ENCODE measurements around the gene MRPL18. TPM values are rescaled to one million over a fixed set of nuclear protein-coding genes. Genes with fewer than 3 reads are reported as not detected.

The MRPL18 gene
- total RNA-seq, 1 experiment from 2014 or later, result 71.1 TPM

GRCh38 chr6:159760602-159761057 is 29.6 kb upstream of the MRPL18 start:
- BruUV-seq (replicated peaks), result no TSS peak
- CTCF ChIA-PET, result no interaction called here
- H3K27ac Mint-ChIP-seq (ENCODE audit: unreplicated experiment), result peak overlapping the region; percentile 98
- no peaks in the 10 kb centered on the region for H3K9me3 Mint-ChIP-seq (ENCODE audit: unreplicated experiment)
- no peaks in the 10 kb centered on the region for H3K27me3 Mint-ChIP-seq (ENCODE audit: insufficient read depth, unreplicated experiment)
- TF ChIP-seq CTCF (IDR thresholded peaks at IDR 0.05; ENCODE audit: insufficient read depth in 1 of 2, low read depth in 1 of 2, low read length in 1 of 2, severe bottlenecking in 1 of 2, unreplicated experiment in 1 of 2), result no peak
- Histone ChIP-seq H3K9me3 (no peaks in the 10 kb centered on the region), H3K27me3 (replicated peaks; ENCODE audit: control insufficient read depth, insufficient read depth, low read length) (no peaks in the 10 kb centered on the region), H3K4me3 (ENCODE audit: low read depth, low read length) (peak overlapping the region; percentile 84), H3K36me3 (ENCODE audit: control insufficient read depth, insufficient read depth, low read length) (peaks cover 4% of the 10 kb centered on the region; the same call in 1 of the 2 replicates), H3K4me1 (peaks cover 16% of the 10 kb centered on the region)
- intact Hi-C loops (cut with micrococcal nuclease; ENCODE audit: unreplicated experiment), result no loop called here
- peak in 1 of 2 experiments; percentile 28 for DNase-seq
- peak overlapping the region; percentile 82 for H3K4me3 Mint-ChIP-seq (ENCODE audit: unreplicated experiment)
- peaks cover 37% of the 10 kb centered on the region for H3K4me1 Mint-ChIP-seq (ENCODE audit: low read depth, unreplicated experiment)
- H3K36me3 Mint-ChIP-seq (ENCODE audit: insufficient read depth, unreplicated experiment), result peaks cover 92% of the 10 kb centered on the region
- POLR2A ChIA-PET, result interaction anchor here (0.6 to 1.8 kb wide), 4 partner anchors 29 to 67 kb away, joined by 3 to 5 read pairs (median 4); partner anchors contain the start of gene SOD2

- Histone ChIP-seq H3K9me3 (no peaks in the 10 kb centered on the region), H3K4me1 (peaks cover 16% of the 10 kb centered on the region), H3K4me3 (ENCODE audit: low read depth, low read length) (peak overlapping the region; percentile 84), H3K36me3 (ENCODE audit: control insufficient read depth, insufficient read depth, low read length) (peaks cover 4% of the 10 kb centered on the region; the same call in 1 of the 2 replicates), H3K27me3 (replicated peaks; ENCODE audit: control insufficient read depth, insufficient read depth, low read length) (no peaks in the 10 kb centered on the region)
- ChIA-PET POLR2A (interaction anchor here (0.6 to 1.8 kb wide), 10 partner anchors 10 to 79 kb away, joined by 3 to 35 read pairs (median 4); partner anchors contain the start of genes MRPL18, SOD2, TCP1 and WTAP), CTCF (interaction anchor here (1.1 kb wide), 1 partner anchor 28 kb away, joined by 4 read pairs; the partner anchor contains the start of gene TCP1)
- intact Hi-C loops (cut with micrococcal nuclease; ENCODE audit: unreplicated experiment), result no loop called here
- H3K9me3 Mint-ChIP-seq (ENCODE audit: unreplicated experiment), result no peaks in the 10 kb centered on the region
- peaks cover 37% of the 10 kb centered on the region for H3K4me1 Mint-ChIP-seq (ENCODE audit: low read depth, unreplicated experiment)
- no peak for DNase-seq
- peak overlapping the region; percentile 82 for H3K4me3 Mint-ChIP-seq (ENCODE audit: unreplicated experiment)
- peaks cover 92% of the 10 kb centered on the region for H3K36me3 Mint-ChIP-seq (ENCODE audit: insufficient read depth, unreplicated experiment)
- TF ChIP-seq CTCF (IDR thresholded peaks at IDR 0.05; ENCODE audit: insufficient read depth in 1 of 2, low read depth in 1 of 2, low read length in 1 of 2, severe bottlenecking in 1 of 2, unreplicated experiment in 1 of 2), result no peak
- no peaks in the 10 kb centered on the region for H3K27me3 Mint-ChIP-seq (ENCODE audit: insufficient read depth, unreplicated experiment)
- H3K27ac Mint-ChIP-seq (ENCODE audit: unreplicated experiment), result peak overlapping the region; percentile 98
- BruUV-seq (replicated peaks), result TSS peak; percentile 73
Measured at GRCh38 chr6:159761129-159761872, 29.0 kb upstream of the MRPL18 start.

GRCh38 chr6:159761873-159762680 is 28.2 kb upstream of the MRPL18 start, which contains the start of gene ACAT2:
Gene ACAT2, plus strand, starts transcription at chr6:159762045. Its CDS starts 43 bp downstream, at chr6:159762088.
- peak; percentile 96 to 98 for DNase-seq
- H3K9me3 ChIP-seq, result no peaks in the 10 kb centered on the region
- Mint-ChIP-seq H3K4me1 (ENCODE audit: low read depth, unreplicated experiment) (peaks cover 37% of the 10 kb centered on the region), H3K27ac (ENCODE audit: unreplicated experiment) (peak within 1 kb of the TSS; percentile 98), H3K36me3 (ENCODE audit: insufficient read depth, unreplicated experiment) (peaks cover 92% of the 10 kb centered on the region), H3K27me3 (ENCODE audit: insufficient read depth, unreplicated experiment) (no peaks in the 10 kb centered on the region), H3K9me3 (ENCODE audit: unreplicated experiment) (no peaks in the 10 kb centered on the region), H3K4me3 (ENCODE audit: unreplicated experiment) (peak within 1 kb of the TSS; percentile 82)
- peaks cover 8% of the 10 kb centered on the region for H3K36me3 ChIP-seq (ENCODE audit: control insufficient read depth, insufficient read depth, low read length)
- TF ChIP-seq CTCF (IDR thresholded peaks at IDR 0.05; ENCODE audit: insufficient read depth in 1 of 2, low read depth in 1 of 2, low read length in 1 of 2, severe bottlenecking in 1 of 2, unreplicated experiment in 1 of 2), result no peak
- intact Hi-C loops (cut with micrococcal nuclease; ENCODE audit: unreplicated experiment), result loop anchor here (1.0 kb wide), 4 partner anchors 27 to 71 kb away; partner anchors contain the start of genes TCP1 and WTAP
- ChIA-PET CTCF (interaction anchor here (0.6 to 1.1 kb wide), 3 partner anchors 28 to 791 kb away, joined by 3 to 4 read pairs (median 3); partner anchors contain the start of gene TCP1), POLR2A (interaction anchor here (0.5 to 1.8 kb wide), 9 partner anchors 10 to 80 kb away, joined by 3 to 35 read pairs (median 5); partner anchors contain the start of genes MRPL18, SOD2, TCP1 and WTAP)
- peak within 1 kb of the TSS; percentile 84 for H3K4me3 ChIP-seq (ENCODE audit: low read depth, low read length)
- H3K4me1 ChIP-seq, result peaks cover 16% of the 10 kb centered on the region
- H3K27me3 ChIP-seq (replicated peaks; ENCODE audit: control insufficient read depth, insufficient read depth, low read length), result no peaks in the 10 kb centered on the region
- no TSS peak for BruUV-seq (replicated peaks)
